GM18870 (cell line): ENCODE measurements around the gene EFNA1.
A peak's percentile ranks its signal among the peaks of the same experiment; 100 is the strongest.

Experiments
- ATAC-seq: cut with Tn5 transposase; IDR thresholded peaks from one replicate; pipeline ENCODE4 v1.9.1; 2021; ENCODE audit warnings: moderate library complexity; ENCODE audit not compliant: unreplicated experiment

Gene EFNA1

DNA sequence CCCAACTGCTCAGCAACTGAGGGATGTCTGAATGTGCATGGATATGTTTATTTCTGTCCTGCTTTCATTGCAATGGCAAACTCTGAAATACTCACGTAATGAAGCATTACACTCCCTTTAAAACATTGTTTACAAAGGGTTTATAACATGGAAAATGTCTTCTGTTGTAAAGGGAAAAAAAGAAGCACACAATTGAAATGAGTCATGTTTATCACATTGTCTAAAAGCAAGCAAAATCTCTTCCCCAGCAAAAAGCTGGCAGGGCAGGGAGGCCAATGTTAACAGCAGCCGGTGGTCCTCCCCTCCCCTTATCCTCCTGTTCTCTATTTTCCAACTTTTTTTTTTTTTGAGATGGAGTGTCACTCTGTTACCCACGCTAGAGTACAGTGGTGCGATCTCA is 3.9 kb upstream of the EFNA1 start:
- no peak for ATAC-seq

DNA sequence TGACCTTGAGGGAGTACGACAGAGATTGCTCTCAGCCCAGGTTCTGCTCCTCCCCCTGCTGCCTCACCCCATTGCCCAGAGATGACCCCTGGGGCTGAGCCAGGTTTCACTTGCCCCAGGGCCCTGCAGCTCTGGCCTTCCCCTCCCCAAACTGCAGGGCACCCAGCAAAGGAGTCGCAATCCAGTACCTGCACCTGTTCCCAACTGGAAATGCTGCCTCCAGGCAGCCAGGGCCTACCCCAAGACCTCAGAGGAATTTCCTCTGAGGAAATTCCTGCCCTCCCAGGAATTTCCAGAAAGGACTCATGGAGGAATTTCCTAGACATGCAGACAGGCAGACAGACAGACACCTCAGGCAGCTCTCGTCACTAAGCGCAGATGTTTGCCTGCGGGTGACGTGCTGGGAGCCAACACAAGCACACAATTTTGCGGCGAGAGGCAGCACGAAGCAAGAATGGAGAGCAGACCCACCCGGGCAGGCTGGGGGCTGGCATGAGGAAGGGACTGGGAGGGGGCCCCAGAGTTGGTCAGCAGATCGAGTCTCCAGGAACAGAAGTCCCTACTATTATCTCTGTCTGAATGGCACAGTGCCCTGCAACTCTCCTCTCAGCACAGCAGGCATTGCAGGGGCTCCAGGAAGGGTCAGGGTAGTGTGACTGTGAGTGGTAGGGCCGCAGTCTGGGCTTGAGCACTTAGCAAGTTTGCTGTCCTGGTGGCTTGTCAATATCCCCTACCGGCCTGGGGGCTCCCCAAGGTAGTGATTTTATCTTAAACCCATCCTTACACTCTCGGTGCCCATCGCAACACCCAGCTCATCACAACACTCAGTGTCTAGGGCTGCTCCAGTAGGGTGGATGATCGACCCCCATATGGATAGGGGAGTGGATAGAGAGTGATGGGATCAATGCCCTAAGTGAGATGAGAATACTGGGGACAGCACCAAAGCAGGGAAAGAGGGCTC is 2.9 kb upstream of the EFNA1 start:
- no peak for ATAC-seq

DNA sequence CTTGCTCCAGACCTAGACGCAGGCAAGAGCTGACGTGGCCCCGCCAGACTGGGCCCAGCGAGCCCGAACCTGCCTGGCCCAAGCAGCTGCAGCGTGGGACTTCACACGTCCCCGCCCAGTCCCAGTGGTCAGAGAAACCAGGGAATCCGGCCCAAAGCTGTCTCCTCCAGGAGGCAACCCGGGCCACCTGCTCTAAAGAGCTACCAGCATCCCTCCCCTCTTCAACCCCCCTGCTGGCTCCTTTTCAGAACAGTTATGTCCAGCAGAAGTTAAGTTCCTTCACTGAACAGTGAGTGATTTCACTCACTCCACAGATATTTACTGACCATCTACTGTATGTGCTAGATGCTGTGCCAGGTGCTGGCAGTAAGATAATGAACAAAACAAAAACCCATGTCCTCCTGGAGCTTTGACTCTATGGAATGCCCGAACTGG is 2.1 kb upstream of the EFNA1 start:
- no peak for ATAC-seq

DNA sequence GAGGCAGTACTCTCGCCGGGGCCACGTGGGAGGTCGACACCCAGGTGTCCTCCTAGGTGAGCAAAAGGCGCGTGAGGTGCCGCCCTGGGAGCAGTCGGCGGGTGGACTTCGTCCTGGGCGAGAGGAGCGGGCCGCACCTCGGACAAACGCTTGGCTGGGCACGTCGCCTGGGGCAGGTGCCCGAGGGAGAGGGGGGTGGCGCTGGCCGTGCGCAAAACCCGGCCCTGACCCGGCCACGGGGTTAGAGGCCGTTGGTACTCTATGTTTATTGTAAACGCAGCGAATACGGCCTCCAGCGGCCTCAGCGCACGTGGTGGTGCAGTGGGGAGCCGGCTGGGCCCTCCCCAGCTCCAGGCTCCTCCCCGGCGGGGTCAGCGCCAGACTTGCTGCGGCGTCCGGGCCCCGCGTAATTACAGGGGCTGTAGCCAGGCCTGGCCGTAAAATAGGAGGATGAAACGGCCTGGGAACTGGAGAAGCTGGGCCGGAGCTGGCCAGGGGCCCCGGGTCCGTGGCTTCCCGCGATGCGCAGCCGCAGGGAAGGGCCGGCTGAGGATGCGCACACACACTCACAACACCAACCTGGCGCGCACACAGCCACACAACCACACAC is 1.6 kb upstream of the EFNA1 start:
- no peak for ATAC-seq

DNA sequence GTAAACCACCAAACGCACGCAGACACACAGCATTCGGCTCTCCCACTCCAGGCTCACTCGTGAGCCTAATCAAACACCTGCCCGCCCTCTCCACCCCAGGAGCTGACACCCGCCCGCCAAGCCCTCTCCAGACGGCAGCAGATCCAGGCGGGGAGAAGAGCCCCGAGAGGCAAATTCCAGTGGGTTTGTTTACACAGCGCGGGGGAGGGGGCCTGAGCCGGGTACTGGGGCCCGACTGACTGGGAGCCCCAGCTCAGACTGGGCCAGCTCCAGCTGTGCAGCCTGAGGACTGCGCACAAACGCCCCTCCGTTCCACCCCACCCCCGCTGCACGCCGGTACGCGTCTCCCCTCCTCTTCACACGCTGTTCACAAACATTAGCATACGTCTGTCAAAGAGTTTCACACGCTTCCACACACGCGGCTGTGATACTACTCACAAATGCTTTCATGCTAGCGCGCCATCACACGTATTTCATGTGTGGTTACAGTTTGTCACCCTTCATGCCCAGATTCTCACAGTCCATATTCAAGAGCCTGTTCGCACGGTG is 1.0 kb upstream of the EFNA1 start:
- ATAC-seq: no peak

DNA sequence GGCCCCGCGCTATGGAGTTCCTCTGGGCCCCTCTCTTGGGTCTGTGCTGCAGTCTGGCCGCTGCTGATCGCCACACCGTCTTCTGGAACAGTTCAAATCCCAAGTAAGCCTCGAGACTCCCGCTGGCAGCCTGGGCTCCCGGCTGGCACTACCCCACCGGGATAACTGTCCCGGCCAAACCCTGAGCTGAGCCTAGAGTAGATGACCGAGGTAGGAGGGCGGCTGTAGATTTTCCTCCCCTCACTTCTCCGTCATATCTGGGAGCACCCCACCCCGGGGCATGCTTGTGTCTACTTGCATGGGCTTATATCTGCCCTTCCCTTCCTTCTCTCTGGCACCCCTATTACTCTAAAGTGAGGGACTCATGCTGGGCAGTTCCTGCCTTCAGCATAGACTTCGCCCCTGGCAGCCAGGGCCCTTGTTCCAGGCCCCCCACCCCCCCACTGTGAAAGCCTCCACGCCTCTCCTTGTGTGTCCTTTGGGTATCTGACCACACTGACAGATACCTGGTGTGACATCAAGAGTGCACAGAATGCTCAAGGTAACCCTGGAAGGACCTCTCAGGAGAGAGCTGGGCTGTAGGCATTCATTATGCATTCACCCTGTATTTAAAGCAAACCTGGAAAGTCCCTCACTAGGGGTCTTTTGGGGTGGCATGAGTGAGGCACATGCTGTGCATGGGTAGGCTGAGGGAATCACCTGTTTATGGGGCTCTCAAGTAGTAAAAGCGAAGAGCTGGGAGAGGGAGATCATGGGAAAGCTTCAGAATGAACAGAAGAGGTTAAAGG is 485 bp downstream of the EFNA1 start:
- no peak for ATAC-seq

DNA sequence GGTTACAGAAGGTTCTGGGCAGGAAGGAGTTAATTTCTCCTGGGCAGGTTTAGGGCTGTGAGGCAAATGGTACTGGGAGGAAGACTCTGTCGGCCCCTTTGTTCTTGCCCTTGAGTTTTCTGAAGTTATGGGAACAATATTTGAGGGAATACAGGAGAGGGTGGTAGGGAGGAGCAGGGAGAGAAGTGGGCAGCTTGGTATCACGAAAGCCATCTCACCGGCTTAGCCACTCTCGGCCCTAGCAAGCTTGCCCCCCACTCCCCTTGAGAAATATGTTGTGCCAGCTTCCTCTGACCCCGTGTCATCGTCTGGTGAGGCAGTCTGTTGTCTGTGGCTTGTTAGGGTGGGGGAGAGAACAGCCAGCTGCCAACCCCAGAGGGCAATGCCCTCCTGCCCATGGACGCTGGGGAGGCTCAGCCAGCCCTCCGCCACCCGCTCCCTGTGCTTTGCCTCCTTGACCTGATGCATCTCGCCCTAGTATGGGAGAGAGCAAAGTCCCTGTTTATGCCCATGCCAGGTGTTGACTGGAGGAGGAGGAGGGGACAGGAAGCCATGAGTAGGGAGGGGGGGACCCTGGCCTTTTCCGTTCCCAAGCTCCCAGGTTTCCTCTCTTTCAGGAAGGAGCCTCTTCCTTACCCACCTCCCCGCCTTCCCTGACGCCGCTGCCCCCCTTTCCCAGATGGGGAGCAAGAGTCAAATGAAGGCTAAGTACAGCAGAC is 1.2 kb downstream of the EFNA1 start:
- no peak for ATAC-seq

DNA sequence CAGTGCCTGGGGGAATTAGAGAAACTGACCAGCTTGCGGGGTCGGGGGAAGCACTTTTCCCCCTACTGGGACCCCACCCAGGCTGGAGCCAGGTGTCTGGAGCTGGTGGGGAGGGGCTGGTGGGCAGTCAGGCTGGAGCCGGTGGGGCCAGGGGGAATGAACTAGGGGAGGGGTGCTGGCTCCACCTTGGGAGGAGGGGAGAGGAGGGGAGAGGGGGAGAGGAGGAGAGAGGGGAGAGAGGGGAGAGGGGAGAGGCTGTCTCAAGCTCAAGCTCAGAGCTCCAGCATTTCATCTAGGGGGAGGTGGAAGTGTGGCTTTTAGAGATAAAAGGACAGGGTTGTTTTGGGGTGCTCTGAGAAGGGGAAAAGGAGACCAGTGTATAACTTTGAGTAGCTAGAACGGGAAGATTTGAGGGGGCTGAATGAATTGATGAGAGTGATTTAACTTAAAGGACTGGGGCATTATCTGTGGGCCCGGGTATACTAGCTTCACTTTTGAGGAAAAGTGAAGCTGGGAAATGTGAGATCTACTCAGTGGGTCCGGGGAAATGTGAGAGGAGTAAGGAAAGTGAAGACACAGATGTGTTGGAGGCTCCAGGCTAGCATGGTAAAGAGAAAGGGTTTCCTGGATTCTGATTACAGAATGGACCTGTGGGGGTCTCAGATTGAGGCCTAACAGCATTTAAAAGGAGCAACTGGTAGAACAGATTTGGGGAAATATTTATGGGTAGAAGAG is 2.8 kb downstream of the EFNA1 start:
- no peak for ATAC-seq

DNA sequence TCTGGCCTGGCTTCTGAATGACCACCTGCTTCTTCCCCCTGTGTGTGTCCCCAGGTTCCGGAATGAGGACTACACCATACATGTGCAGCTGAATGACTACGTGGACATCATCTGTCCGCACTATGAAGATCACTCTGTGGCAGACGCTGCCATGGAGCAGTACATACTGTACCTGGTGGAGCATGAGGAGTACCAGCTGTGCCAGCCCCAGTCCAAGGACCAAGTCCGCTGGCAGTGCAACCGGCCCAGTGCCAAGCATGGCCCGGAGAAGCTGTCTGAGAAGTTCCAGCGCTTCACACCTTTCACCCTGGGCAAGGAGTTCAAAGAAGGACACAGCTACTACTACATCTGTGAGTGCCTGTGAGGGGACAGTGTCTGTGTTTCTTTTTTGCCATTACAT is 3.6 kb downstream of the EFNA1 start:
- ATAC-seq: no peak

DNA sequence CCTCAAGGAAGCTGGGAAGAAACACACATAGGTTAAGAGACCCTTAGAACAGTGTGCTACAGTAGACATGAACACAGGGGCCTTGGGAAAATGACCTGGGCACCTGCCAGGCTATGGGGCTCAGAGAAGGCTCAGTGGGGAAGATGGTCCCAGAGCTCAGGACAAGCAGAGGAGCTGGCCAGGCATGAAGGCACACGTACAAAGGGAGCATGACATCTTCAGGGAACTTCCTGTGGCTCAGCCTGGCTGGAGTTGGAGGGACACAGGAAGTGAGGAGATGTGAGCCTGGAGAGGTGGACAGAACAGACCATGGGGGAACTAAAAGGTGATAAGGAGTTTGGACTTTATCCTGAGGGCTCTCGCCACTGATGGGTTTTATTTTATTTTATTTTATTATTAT is 4.2 kb downstream of the EFNA1 start:
- ATAC-seq: no peak

DNA sequence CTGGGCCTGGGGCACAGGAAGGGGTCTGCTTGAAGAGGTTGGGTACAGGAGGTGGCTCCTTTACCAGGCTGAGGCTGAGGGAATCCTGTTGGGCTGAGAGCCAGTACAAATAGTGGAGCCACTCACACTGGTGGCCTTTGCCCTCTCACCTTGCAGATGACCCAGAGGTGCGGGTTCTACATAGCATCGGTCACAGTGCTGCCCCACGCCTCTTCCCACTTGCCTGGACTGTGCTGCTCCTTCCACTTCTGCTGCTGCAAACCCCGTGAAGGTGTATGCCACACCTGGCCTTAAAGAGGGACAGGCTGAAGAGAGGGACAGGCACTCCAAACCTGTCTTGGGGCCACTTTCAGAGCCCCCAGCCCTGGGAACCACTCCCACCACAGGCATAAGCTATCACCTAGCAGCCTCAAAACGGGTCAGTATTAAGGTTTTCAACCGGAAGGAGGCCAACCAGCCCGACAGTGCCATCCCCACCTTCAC is 6.2 kb downstream of the EFNA1 start:
- ATAC-seq: no peak

DNA sequence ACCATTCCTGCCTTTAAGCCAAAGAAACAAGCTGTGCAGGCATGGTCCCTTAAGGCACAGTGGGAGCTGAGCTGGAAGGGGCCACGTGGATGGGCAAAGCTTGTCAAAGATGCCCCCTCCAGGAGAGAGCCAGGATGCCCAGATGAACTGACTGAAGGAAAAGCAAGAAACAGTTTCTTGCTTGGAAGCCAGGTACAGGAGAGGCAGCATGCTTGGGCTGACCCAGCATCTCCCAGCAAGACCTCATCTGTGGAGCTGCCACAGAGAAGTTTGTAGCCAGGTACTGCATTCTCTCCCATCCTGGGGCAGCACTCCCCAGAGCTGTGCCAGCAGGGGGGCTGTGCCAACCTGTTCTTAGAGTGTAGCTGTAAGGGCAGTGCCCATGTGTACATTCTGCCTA is 6.6 kb downstream of the EFNA1 start:
- no peak for ATAC-seq

DNA sequence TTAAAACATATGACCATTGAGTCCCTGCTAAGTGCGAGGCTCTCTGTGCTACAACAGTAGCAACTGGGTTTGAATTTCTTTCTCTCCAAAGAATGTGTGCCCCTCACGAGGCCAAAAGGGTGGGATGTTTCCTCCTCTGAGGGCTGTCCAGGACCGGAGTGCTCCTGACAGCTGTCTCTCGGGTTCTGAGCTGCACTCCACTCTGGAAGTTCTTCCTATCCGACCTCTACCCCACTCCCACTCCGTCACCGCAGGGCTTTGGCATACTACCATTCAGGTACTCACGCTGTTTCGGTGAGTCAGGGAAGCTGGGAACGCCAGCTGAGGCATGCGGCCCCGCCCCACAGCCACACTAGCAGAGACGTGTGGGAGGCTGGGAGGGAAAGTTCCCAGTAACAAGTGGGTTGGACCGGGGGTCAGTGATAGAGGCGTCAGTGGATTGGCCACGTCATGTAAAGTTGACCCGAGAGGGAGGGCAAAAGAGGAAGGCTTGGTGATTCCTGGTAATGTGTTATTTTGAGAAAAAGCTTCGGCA is 7.3 kb downstream of the EFNA1 start:
- no peak for ATAC-seq

DNA sequence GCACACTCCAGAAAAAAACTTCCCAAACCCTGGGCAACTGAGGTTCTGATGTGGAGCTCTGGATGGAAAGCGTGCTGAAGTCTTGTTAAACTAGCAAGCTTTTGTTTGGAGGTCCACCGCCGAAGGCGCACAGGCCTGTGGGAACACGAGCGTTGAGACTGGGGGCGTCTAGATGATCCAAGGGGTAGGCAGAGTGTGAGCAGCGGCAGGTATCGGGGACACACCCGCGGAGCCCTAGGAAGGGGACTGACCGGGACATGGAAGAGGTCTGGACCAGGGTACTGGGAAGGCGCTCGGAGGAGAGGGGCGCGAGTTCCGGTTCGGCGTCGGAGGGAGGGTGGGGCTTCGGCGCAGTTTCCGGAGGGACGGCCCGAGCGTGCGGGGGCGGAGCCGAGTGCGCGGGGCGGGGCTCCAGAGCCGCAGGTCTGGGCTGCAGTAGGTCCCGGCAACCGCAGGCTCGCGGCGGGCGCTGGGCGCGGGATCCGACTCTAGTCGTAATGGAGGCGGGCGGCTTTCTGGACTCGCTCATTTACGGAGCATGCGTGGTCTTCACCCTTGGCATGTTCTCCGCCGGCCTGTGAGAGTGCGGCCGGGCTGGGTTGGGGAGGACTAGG is 7.8 kb downstream of the EFNA1 start, which contains the start of gene SLC50A1:
TSS of gene SLC50A1 (plus strand) at position 438 of the 614 bp plus-strand sequence. CDS start at position 498, 60 bp downstream.
- ATAC-seq: peak; percentile 42

DNA sequence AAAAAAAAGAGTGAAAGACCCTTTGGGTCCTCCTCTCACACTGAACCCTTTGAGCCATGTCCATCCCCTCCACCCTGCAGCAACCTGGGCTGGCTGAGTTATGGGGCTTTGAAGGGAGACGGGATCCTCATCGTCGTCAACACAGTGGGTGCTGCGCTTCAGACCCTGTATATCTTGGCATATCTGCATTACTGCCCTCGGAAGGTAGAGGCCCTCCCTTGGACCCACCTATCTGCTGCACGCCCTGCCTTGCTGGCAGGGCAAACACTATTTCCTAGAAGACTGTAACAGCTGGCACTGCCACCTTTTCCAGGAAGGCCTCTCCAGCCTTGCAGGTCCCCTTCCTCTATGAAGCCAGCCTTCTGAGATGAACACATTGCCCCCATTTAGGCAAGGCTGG is 9.1 kb downstream of the EFNA1 start:
- ATAC-seq: no peak

DNA sequence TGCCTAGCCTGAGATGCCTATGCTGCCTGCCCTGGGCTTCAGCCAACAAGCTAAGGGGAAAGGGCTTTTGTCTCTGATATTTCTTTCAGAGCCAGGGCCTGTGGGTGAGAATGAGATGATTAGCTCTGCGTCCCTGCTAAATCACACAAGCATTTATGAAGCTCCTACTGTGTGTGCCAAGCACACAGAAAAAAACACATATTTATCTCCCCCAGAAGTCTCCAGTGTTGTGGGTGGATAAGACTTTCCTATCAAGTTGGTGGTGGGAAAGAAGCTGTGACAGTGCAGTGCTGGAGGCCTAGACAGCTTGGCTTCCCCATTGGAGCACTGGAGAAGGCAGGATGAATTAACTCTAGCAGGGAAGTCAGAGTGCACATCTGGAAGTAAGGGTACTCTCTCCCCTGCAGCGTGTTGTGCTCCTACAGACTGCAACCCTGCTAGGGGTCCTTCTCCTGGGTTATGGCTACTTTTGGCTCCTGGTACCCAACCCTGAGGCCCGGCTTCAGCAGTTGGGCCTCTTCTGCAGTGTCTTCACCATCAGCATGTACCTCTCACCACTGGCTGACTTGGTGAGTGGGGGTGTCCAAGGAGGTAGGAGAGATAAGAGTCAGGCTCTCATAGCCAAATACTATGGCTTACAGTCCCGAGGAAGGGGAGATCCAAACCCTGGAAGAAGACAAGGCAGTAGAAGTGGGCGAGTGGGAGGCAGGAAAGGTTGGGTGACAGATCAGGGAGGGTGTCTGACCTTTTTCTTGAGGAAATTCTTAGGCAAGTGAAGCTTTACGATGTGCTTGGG is 9.7 kb downstream of the EFNA1 start:
- no peak for ATAC-seq

DNA sequence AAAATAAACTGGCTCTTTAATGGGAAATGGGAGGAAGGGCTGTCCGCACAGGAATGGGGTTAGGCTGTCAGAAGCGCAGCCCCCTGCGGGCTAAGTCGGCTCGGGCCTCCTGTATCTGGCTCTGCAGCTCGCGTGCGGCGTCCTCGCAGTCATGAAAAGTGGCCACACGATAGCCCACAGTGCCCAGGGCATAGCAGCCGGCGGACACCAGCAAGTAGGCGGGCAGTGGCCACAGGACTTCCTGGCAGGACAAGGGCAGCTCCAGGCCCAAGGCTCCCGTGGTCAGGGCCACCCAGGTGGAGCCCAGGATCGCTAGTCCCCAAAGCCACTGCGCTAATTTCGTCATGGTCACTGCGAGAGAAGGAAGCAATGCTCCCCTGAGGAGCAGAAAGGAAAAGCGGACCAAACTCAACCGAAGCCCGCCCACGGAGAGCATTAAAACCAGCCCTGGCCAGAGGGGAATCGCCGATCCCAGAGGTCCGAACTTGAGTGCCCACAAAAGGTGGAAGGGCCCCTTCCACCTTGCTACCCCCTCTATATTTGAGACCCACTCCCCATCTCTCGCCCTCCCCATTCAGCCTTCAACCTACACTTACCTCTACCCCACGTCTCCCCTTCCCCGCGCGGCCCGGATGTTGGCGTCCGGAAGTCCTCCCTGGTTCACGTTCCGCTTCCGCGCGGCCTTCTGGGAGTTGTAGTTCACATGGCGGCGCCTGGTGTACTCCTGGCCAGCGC is 12.4 kb downstream of the EFNA1 start, which contains the start of gene DPM3:
TSS of gene DPM3 (minus strand) at position 637 of the 735 bp plus-strand sequence. CDS start at position 346, 291 bp downstream.
- ATAC-seq: peak; percentile 38
